Naive B cell (primary cell): ENCODE results near the gene NCK2. TPM values are rescaled to one million over a fixed set of nuclear protein-coding genes. Genes with fewer than 3 reads are reported as not detected.

Source experiments
- ATAC-seq, 2 donors: fragments of 150-1000 bp; cut with Tn5 transposase; 2 replicates each; pipeline ENCODE4 v1.10.0; 2021; ENCODE audit warnings: low read depth in 2 of 2, mild to moderate bottlenecking in 2 of 2, moderate library complexity in 2 of 2
- DNase-seq: peaks from one replicate; pipeline ENCODE4 v3.0.0; 2022
- H3K27ac Mint-ChIP-seq, 6 donors: one replicate each; pipeline ENCODE4 v1.8.0; 2020 to 2022; ENCODE audit warnings: mild to moderate bottlenecking in 6 of 6, mixed read lengths in 6 of 6, moderate library complexity in 5 of 6, inconsistent platforms in 2 of 6
- H3K27me3 Mint-ChIP-seq, 3 donors: one replicate each; pipeline ENCODE4 v1.8.0; 2021 to 2022; ENCODE audit warnings: mixed read lengths in 3 of 3, mild to moderate bottlenecking in 1 of 3
- H3K36me3 Mint-ChIP-seq, 2 donors: one replicate each; pipeline ENCODE4 v1.8.0; 2020 to 2022; ENCODE audit warnings: mixed read lengths in 2 of 2, inconsistent platforms in 1 of 2, mild to moderate bottlenecking in 1 of 2
- H3K4me1 Mint-ChIP-seq, 3 donors: one replicate each; pipeline ENCODE4 v1.8.0; 2020 to 2022; ENCODE audit warnings: mixed read lengths in 3 of 3, inconsistent platforms in 1 of 3, mild to moderate bottlenecking in 1 of 3, moderate library complexity in 1 of 3
- H3K4me3 Mint-ChIP-seq, 8 donors: one replicate each; pipeline ENCODE4 v1.8.0; 2020 to 2022; ENCODE audit warnings: mild to moderate bottlenecking in 8 of 8, mixed read lengths in 8 of 8, moderate library complexity in 8 of 8, inconsistent platforms in 2 of 8
- H3K9me3 Mint-ChIP-seq, 7 donors: one replicate each; pipeline ENCODE4 v1.8.0; 2020 to 2022; ENCODE audit warnings: mixed read lengths in 7 of 7, mild to moderate bottlenecking in 5 of 7, inconsistent platforms in 2 of 7, moderate library complexity in 1 of 7
- polyA plus RNA-seq, 6 donors: library from polyadenylated mRNA; unstranded; fragments of 300-500 nt; fragmentation: Illumina TruSeq; gene quantifications; one replicate each; pipeline ENCODE4 v1.2.3, GENCODE V29; 2021; ENCODE audit warnings: low read depth in 6 of 6

Gene NCK2
- polyA plus RNA-seq, 6 donors from 2014 or later: 70.7 to 108 (median 76.7) TPM

- Mint-ChIP-seq H3K4me3 (peak overlapping the region; percentile 7 to 79 (median 68)), H3K9me3 (peaks cover 7 to 26% (median 8%) of the 10 kb centered on the region in 7 donors), H3K27ac (peak overlapping the region; percentile 74 to 97 (median 92)), H3K4me1 (peaks cover 74 to 82% (median 75%) of the 10 kb centered on the region in 3 donors), H3K27me3 (no peaks in the 10 kb centered on the region), H3K36me3 (peaks cover 6 to 17% of the 10 kb centered on the region in 2 donors)
- no peak for ATAC-seq
- no peak for DNase-seq
These were observed 5.3 kb upstream of the NCK2 start for GRCh38 chr2:105739426-105739825.

- ATAC-seq (no peak), DNase-seq (no peak)
- peaks cover 68 to 76% (median 68%) of the 10 kb centered on the region in 3 donors for H3K4me1 Mint-ChIP-seq
- H3K4me3 Mint-ChIP-seq: peak overlapping the region; percentile 48 to 89 (median 68)
- H3K27me3 Mint-ChIP-seq: no peaks in the 10 kb centered on the region
- H3K27ac Mint-ChIP-seq: peak overlapping the region; percentile 17 to 97 (median 87)
- H3K9me3 Mint-ChIP-seq: peaks cover 5 to 21% (median 8%) of the 10 kb centered on the region in 7 donors
- H3K36me3 Mint-ChIP-seq: peaks cover 4 to 11% of the 10 kb centered on the region in 2 donors
These were observed 4.7 kb upstream of the NCK2 start for GRCh38 chr2:105739944-105740530.

DNA sequence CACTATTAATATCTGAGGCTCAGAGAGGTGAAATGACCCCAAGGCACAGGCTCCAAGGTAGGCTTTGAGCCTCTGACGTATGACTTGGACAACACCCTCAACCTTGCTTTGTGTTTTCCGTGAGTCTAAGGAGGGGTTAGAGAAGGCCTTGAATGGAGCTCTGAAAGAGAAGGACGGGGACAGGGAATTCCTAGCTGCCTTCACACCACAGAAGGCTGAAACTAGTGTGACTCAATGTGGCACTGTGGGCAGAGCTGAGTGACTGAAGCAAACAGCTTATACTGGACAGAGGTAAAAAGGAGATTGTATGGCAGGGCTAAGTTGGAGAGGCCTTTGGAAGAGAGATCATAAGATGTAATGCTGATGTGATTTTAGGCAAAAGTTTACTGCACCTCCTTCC, 3.5 kb upstream of the NCK2 start:
- Mint-ChIP-seq H3K36me3 (peaks cover 0 to under 1% of the 10 kb centered on the region in 2 donors), H3K9me3 (peaks cover 0 to 11% (median 0%) of the 10 kb centered on the region in 7 donors), H3K4me1 (peaks cover 60 to 73% (median 64%) of the 10 kb centered on the region in 3 donors), H3K27ac (peak overlapping the region in 5 of 6 donors; percentile 8 to 97 (median 87)), H3K27me3 (no peaks in the 10 kb centered on the region), H3K4me3 (peak overlapping the region in 3 of 8 donors; percentile 18 to 51 (median 51))
- ATAC-seq: no peak
- DNase-seq: no peak

DNA sequence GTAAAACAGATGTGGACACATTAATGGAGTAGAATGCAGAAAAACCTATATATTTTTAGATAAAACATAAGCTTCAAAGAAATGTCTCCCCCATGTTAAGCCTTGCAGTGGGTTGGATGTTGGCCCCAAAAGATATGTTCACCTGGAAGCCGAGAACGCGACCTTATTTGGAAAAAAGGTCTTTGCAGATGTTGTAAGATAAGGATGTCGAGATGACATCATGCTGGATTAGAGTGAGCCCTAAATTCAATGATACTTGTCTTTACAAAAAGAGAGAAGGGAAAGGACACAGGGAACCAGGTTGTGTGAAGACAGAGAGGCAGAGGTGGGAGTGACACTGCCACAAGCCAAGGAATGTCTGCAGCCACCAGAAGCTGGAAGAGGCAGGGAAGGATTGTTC, 3.1 kb upstream of the NCK2 start:
- H3K9me3 Mint-ChIP-seq: peaks cover 0 to 11% (median 0%) of the 10 kb centered on the region in 7 donors
- H3K27me3 Mint-ChIP-seq: no peaks in the 10 kb centered on the region
- peaks cover 64 to 78% (median 69%) of the 10 kb centered on the region in 3 donors for H3K4me1 Mint-ChIP-seq
- ATAC-seq (no peak), DNase-seq (no peak)
- peak overlapping the region in 3 of 8 donors; percentile 17 to 88 (median 18) for H3K4me3 Mint-ChIP-seq
- peak overlapping the region in 4 of 6 donors; percentile 23 to 97 (median 50) for H3K27ac Mint-ChIP-seq
- H3K36me3 Mint-ChIP-seq: peaks cover 0 to 4% of the 10 kb centered on the region in 2 donors

- Mint-ChIP-seq H3K27me3 (no peaks in the 10 kb centered on the region), H3K4me3 (peak overlapping the region; percentile 88 to 96 (median 92)), H3K9me3 (peaks cover 0 to 11% (median 0%) of the 10 kb centered on the region in 7 donors), H3K27ac (peak overlapping the region; percentile 95 to 97 (median 96)), H3K4me1 (peaks cover 69 to 86% (median 85%) of the 10 kb centered on the region in 3 donors), H3K36me3 (peaks cover 0 to 11% of the 10 kb centered on the region in 2 donors)
- peak; percentile 77 to 80 for ATAC-seq
- peak; percentile 76 for DNase-seq
These were observed 412 bp upstream of the NCK2 start for GRCh38 chr2:105744091-105744908.

DNA sequence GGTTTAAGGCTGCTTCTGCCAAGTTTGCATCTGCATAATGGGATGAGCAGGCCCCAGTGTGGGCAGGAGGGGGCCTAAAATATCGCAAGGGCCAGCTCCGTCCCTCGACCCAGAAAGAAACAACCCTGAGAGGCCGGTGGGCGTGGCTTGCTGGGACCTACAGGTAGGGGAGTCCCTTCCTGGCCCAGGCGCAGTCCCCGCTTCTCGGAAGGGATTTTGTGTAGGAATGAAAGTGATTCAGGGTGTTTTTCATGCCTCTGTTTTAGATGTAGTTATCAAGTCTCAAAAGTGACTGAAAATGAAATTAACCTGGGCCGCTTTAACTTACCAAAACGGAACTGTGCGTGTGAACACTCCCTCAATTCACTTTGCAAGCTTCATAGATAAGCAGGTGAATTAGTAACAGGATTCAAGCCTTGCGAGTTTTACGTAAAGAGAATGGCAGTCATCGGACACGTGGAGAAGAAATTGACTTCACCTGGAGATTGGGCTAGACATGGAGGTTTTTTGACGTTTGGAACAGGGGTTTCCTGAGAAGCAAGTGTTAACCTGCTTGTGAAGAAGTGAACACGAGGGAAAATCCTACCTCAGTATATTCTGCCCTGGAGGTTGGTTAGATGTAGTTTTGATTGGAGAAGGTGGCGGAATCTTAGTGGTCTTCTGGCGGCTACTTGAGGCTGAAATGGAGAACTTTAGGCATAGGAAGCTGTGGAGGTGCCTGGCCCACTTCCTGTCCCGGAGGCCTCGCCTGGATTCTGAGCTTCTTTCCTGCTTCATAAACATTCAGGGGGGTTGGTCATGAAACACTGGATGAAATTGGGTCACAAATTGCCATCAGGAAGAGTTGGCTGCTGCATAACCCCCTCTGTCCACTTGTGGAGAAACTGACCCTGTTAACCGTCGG, 1.7 kb downstream of the NCK2 start:
- peaks cover 71 to 86% (median 86%) of the 10 kb centered on the region in 3 donors for H3K4me1 Mint-ChIP-seq
- ATAC-seq: peak; percentile 21
- H3K36me3 Mint-ChIP-seq: peaks cover 19 to 24% of the 10 kb centered on the region in 2 donors
- peaks cover 0 to 5% (median 0%) of the 10 kb centered on the region in 7 donors for H3K9me3 Mint-ChIP-seq
- H3K27ac Mint-ChIP-seq: peak overlapping the region; percentile 86 to 98 (median 94)
- DNase-seq: peak; percentile 59
- peak overlapping the region; percentile 85 to 99 (median 95) for H3K4me3 Mint-ChIP-seq
- no peaks in the 10 kb centered on the region for H3K27me3 Mint-ChIP-seq

DNA sequence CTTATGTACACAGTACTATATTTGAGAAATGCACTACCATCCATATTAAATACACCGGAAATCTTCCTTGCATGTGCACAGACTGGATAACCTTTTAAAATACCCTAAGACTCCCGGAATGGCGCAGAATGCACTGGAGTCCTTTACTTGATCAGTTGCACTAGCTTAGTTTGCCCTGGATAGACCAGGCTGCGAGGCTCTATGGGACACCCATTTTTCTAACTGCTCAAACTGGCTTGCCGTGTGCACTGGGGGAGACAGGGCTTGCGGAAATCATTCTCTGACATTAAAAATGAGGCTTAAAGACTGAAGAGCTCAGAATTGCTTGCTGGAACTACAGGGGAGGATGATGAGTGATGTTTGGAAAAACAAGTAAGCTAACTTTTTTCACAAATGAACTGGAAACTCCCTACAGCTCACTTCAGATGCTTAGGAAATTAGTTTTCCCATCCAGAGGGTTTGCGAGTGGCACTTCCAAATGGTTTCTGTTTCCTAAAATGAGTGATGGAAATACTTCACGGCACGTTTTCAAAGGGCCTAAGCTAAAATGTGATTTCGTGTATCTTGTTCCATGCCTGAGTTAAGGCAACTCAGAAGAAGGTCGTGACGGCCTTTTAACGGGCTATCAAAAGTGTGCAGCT, 2.7 kb downstream of the NCK2 start:
- peaks cover 0 to under 1% (median 0%) of the 10 kb centered on the region in 7 donors for H3K9me3 Mint-ChIP-seq
- DNase-seq: no peak
- peak overlapping the region; percentile 85 to 99 (median 95) for H3K4me3 Mint-ChIP-seq
- peaks cover 22 to 26% of the 10 kb centered on the region in 2 donors for H3K36me3 Mint-ChIP-seq
- H3K27ac Mint-ChIP-seq: peak overlapping the region in 5 of 6 donors; percentile 86 to 98 (median 95)
- peaks cover 69 to 87% (median 81%) of the 10 kb centered on the region in 3 donors for H3K4me1 Mint-ChIP-seq
- no peak for ATAC-seq
- no peaks in the 10 kb centered on the region for H3K27me3 Mint-ChIP-seq

GRCh38 chr2:105747991-105748390, 3.3 kb downstream of the NCK2 start:
- DNase-seq (no peak), ATAC-seq (no peak)
- Mint-ChIP-seq H3K27me3 (no peaks in the 10 kb centered on the region), H3K4me3 (peak overlapping the region; percentile 85 to 99 (median 95)), H3K9me3 (no peaks in the 10 kb centered on the region), H3K27ac (peak overlapping the region; percentile 5 to 98 (median 79)), H3K4me1 (peaks cover 69 to 87% (median 80%) of the 10 kb centered on the region in 3 donors), H3K36me3 (peaks cover 22 to 26% of the 10 kb centered on the region in 2 donors)

DNA sequence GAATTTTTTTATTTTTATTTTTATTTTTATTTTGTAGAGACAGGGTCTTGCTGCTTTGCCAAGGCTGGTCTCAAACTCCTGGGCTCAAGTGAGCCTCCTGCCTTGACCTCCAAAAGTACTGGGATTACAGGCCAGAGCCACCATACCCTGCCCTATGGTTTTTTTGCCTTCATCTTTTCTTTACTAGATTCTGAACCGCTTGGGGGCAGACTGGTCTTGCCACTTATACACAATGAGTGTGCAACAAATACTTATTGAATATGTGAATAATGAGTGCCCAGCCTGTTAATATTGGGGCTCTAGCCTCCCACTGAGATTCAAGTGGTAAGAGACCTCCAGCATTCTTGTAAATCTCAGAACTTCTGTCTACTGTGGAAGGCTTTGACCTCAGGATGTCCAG, 3.9 kb downstream of the NCK2 start:
- H3K27me3 Mint-ChIP-seq: no peaks in the 10 kb centered on the region

GRCh38 chr2:105749583-105750400, 5.1 kb downstream of the NCK2 start:
- peak overlapping the region; percentile 89 to 99 (median 97) for H3K27ac Mint-ChIP-seq
- ATAC-seq (peak; percentile 62), DNase-seq (peak; percentile 59)
- H3K4me1 Mint-ChIP-seq: peaks cover 72 to 92% (median 86%) of the 10 kb centered on the region in 3 donors
- H3K27me3 Mint-ChIP-seq: no peaks in the 10 kb centered on the region
- peaks cover 24 to 34% of the 10 kb centered on the region in 2 donors for H3K36me3 Mint-ChIP-seq
- peaks cover 0 to 3% (median 0%) of the 10 kb centered on the region in 7 donors for H3K9me3 Mint-ChIP-seq
- peak overlapping the region; percentile 85 to 99 (median 92) for H3K4me3 Mint-ChIP-seq

More for the DNA sequence above, 3.9 kb downstream of the NCK2 start:
- Mint-ChIP-seq H3K36me3 (peaks cover 22 to 27% of the 10 kb centered on the region in 2 donors), H3K4me3 (peak overlapping the region in 7 of 8 donors; percentile 85 to 99 (median 94)), H3K4me1 (peaks cover 69 to 87% (median 80%) of the 10 kb centered on the region in 3 donors), H3K9me3 (peaks cover 0 to 2% (median 0%) of the 10 kb centered on the region in 7 donors), H3K27ac (peak overlapping the region; percentile 16 to 98 (median 70))
- DNase-seq: no peak
- no peak for ATAC-seq

- Mint-ChIP-seq H3K9me3 (peaks cover 0 to 3% (median 0%) of the 10 kb centered on the region in 7 donors), H3K27me3 (no peaks in the 10 kb centered on the region), H3K4me3 (peak overlapping the region; percentile 85 to 99 (median 92)), H3K27ac (peak overlapping the region; percentile 89 to 99 (median 97)), H3K36me3 (peaks cover 29 to 34% of the 10 kb centered on the region in 2 donors), H3K4me1 (peaks cover 80 to 99% (median 92%) of the 10 kb centered on the region in 3 donors)
- DNase-seq (no peak), ATAC-seq (no peak)
These were observed 6.0 kb downstream of the NCK2 start for GRCh38 chr2:105750735-105751134.
